IPS-NIHi11 (cell line): ENCODE measurements around the gene OR2T4.
A peak's percentile ranks its signal among the peaks of the same experiment; 100 is the strongest.

Source experiments
- DNase-seq: peaks from one replicate; pipeline ENCODE4 v3.0.0; 2012; ENCODE audit warnings: mixed read lengths, low spot score

The OR2T4 gene, protein sequence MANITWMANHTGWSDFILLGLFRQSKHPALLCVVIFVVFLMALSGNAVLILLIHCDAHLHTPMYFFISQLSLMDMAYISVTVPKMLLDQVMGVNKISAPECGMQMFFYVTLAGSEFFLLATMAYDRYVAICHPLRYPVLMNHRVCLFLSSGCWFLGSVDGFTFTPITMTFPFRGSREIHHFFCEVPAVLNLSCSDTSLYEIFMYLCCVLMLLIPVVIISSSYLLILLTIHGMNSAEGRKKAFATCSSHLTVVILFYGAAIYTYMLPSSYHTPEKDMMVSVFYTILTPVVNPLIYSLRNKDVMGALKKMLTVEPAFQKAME

DNA sequence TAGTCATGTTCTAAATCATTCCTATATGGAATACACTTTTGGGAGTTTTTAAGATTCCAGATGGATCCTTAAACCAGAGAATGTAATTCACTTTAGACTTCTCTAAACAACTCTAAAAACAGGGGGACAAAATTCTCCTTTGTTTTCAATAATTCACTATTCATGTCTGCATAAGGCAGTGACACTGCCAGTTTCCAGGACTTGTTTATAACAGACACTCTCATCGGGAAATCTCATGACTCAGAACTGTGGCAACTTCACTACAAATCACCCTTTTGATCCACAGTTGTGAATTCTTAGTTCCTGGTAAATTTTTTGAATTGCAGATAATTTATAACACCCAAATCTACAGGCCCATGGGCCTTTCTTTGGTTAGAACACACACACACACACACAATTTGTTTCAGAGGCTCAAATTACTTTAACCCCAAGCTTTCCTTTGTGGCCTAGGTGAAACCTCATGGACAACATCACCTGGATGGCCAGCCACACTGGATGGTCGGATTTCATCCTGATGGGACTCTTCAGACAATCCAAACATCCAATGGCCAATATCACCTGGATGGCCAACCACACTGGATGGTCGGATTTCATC lies at the start of gene OR2T4:
Gene OR2T4 (plus strand): TSS at position 545 of the 595 bp plus-strand sequence. CDS start 0 bp downstream, at position 545.
- no peak for DNase-seq

DNA sequence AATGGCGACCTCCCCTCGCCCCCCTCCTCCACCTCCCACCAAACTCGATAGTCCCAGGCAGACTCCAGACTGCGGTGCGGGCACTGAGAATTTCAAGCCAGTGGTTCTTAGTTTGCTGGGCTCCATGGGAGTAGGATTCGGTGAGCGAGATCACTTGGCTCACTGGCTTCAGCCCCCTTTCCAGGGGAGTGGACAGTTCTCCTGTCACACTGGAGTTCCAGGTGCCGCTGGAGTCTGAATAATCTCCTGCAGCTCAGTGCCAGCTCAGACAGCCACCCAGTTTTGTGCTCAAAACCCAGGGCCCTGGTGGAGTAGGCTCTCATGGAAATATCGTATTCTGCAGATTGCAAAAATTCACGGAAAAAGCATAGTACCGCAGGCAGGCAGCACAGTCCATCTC lies 44.7 kb upstream of the OR2T4 start:
- no peak for DNase-seq

DNA sequence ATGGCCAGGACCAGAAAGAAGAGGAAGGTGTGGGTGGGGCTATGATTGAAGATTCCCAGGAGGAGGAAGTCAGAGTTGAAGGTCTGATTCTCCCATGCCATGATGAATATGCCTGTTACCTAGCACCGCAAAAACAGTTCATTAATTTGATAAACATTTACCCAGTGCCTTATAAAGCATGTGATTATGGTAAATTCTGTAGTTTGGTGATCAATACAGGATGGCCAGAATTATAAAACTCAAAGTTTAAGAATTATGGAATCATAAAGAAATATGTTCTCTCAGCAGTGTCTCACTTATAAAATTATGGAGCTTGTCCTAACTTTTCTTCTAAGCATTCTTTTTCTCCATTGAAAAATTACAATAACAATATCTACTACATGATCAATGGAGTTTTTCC lies 37.0 kb upstream of the OR2T4 start, which contains the start of gene OR2M7:
Gene OR2M7 (minus strand): TSS at position 101 of the 400 bp plus-strand sequence. CDS start 0 bp downstream, at position 101.
- no peak for DNase-seq

DNA sequence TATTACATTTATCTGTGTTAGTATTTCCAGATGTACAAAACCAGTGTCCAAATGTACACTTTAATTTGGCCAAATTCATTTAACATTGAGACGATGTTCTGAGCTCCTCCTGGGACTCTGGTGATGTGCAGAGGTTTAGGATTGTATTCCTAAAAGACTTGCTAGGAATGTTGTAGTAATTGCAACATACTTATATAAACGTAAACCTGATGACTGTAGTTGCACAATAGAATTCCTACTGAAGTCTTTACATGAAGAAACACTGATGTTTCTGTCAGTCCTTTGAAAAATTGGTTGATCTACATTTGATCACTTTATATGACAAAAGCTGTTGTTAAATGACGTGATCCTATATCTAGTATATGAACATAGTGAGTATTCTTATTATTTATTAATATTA lies 18.0 kb upstream of the OR2T4 start:
- no peak for DNase-seq

DNA sequence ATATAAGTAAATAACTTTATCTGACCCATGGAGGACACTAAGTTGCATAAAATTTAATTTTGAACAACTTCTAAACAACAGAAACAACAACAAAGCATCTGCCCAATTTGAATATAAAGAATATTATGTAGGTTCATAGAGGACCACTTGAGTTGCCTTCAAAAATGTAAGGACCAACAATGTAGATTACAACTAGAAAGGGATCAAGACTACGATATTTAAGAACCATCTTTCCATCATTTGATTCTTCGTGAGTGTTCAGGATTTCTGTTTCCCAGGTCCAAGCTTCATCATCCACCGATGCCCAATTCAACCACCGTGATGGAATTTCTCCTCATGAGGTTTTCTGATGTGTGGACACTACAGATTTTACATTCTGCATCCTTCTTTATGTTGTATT lies 13.0 kb upstream of the OR2T4 start, which contains the start of gene OR14C36:
Gene OR14C36 (plus strand): TSS at position 301 of the 400 bp plus-strand sequence. CDS start 0 bp downstream, at position 301.
- no peak for DNase-seq

DNA sequence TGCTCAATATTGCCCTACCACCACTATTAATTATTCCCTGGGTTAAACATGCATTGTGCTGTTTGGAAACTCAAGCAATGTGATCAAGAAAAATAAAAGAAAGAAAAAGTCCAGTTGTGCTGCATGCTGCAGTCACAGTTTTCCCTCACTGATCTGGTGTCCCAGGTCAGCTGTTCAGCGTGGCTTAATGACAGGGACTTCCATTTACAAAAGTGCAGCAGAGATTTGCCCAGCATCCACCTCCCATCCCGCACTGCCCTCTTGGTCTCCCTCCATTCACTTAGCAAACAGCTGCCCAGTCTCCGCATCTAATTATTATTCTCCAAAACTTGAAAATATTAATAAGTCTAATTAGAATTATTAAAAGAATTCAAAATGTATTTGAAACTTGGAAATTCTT lies 2.0 kb upstream of the OR2T4 start:
- DNase-seq, result no peak

DNA sequence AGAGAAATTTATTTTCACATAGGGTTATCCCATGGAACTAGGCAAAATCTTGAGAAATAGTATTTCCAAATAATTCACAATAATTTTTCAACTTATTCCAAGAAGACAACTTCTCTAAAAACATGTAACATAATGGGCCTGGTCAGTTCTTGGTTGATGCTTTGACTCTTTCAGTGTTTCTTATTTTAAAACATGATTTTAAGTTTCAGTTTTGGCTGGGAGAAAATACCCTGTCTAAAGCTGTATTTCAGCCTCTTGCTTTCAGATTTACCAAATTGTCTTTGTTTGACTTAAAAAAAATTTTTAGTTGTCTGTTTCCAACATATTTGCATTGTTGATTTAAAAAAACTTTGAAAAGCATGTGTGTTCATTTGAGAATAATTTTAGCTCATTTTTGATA lies 5.1 kb downstream of the OR2T4 start:
- DNase-seq, result no peak

DNA sequence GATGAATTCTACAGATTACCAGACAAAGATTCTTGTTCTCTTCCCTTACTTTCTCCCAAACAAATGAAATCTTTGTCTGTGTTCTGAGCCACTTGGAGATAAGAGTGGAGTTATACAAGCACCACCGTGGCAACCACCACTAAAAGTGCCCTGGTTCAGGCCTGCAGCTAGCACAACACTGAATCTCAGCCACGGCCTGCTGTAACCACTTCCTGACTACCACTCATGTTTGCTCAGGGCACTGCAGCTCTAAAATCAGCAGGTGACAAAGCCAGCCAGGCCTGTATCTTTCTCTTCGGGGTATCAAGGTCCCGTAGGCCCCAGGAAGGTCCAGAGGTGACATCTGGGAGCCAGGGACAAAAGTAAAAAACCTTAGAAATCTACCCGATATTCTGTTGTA lies 10.9 kb downstream of the OR2T4 start:
- DNase-seq, result no peak

DNA sequence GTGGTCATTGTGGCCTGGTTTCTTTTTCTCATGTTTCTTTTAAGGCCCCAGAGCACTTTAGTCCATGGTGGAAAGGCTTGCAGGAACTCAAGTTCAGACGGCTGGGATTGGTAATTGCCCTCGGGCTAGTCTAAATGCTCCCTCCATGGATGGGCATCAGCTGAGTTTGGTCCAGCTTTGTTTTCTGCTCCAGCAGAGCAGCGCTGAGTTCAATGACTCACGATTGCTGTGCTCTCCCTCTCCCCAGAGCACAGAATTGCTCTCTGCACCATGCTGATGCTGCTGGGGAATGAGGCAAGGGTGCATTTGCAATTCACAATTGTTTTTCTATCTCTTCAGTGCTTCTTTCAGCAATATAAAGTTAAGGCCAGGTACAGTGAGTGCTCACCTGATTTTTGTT lies 12.3 kb downstream of the OR2T4 start:
- no peak for DNase-seq

DNA sequence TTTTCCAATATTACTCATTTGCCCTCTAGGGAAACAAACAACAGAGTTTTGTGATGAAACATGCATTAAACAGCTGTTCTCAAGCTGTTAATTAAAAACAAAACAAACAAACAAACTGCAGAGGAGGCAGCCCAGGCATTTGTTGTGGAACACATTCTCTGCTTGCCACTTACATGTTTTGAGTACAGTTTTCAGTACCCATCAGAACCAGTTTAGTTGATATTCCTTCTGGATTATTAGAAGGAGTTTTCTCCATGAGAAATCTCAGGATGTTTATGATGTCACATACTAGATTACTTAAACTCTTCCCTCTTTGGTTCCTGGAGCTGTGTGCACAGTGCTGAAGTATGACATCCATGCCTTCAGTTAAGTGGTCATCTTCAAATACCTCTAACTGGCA lies 14.0 kb downstream of the OR2T4 start, which contains the start of gene OR2T6:
Gene OR2T6 (plus strand): TSS at position 301 of the 400 bp plus-strand sequence. CDS start 11,863 bp downstream, outside the sequence.
- DNase-seq, result no peak

DNA sequence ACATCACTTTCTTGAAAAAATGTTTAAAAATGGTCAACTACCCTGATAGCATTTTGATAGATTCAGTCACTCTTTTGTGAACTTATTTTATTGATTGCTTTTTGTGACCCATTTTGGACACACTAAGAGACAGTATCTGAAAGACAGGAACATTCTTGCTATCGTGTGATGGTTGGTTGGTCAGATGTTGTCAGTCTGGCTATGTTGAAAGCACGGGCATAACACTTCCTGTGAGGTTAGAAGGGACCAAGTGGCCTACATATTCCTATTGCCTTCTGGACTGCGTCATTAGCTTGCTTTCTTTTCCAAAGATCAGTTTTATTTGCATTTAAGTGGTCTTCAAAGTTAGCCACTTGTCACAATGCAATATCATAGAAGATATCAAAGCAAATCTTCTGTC lies 15.5 kb downstream of the OR2T4 start:
- no peak for DNase-seq

DNA sequence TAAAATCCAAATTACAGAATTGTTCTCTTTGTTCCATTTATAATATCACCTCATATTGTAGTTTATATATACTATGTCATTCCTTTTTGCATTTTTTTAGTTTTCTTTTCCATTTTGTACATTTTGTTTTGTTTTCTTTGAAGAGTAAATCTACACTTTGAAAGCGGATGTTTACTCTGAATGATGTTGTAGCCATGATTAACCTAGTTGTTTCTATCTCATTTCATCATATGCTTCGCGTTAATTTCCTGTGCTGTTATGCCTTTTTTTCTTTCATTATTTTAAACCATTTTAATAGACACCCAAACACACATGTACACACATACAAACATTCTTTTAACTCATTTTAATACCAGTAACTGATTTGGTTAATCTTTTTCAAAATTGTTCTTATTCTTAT lies 19.4 kb downstream of the OR2T4 start:
- no peak for DNase-seq

DNA sequence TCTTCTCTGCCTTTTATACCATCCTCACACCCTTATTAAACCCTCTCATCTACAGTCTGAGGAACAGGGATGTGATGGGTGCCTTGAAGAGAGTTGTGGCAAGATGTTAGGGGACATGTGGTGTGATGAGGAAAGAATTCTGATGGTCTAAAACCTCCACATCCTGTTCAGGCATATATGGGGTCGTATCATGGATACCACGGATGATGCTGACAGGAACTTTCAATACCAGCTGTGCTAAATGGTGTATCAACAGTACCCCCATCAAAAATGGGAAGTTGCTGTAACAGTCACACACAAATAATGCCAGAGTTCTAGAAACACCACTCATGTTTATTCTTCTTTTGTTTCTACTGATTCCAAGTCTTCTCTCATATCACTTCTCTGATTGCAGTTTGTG lies 27.0 kb downstream of the OR2T4 start:
- DNase-seq, result no peak

DNA sequence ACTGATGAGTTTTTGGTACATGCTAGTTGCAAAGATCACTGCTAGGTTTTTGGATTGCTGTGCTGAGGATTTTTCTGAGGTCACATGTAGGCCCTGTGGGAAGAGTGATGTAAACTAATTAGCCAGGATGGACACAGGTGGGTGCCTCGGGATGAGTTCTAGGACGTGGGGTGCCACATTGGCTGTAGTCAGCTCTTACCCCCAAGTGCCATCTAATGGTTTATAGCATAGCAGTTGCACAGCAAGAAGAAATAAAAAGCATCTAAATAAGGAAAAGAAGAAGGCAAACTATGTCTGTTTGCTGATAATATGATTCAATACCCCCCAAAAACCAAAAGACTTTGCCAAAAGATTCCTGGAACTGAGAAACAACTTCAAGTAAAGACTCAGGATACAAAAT lies 31.6 kb downstream of the OR2T4 start:
- no peak for DNase-seq

DNA sequence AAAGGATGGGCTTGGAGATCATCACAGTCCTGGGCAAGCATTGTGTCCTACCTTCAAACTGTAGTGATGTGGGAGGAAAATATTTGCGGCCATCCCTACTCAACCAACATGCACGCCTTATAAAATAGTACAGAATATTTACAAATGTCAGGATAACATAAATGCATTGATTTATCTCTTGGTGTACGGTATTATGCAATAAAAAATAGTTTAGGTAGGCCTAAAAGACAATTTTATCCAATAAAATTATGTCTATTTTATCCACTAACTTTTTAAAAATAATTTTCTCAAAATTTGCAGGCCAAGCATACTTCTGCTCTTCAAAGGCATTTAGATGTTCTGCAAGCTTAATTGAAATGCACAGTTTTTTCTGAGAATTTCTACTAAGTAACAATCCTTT lies 41.3 kb downstream of the OR2T4 start, which contains the start of gene OR2T1:
Gene OR2T1 (plus strand): TSS at position 301 of the 400 bp plus-strand sequence. CDS start 3,100 bp downstream, outside the sequence.
- DNase-seq, result no peak

DNA sequence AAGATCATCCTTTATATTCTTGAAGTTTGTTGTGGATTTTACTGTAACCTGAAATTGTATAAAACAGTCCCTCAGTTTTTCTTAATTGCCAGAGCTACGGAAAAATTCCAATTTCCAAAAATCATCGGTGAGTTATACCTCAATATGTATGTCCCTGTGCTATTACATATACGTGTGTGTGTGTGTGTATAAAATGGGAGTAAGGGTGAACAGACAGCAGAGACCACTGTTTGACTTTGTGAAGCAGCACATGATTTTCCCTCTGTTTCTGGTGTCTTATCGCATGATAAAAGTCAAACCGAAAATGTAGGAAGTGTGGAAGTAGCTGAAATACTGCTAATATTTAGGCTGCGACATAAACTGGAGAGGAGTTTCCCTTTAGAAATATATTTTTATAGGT lies 42.6 kb downstream of the OR2T4 start:
- DNase-seq, result peak; percentile 9

DNA sequence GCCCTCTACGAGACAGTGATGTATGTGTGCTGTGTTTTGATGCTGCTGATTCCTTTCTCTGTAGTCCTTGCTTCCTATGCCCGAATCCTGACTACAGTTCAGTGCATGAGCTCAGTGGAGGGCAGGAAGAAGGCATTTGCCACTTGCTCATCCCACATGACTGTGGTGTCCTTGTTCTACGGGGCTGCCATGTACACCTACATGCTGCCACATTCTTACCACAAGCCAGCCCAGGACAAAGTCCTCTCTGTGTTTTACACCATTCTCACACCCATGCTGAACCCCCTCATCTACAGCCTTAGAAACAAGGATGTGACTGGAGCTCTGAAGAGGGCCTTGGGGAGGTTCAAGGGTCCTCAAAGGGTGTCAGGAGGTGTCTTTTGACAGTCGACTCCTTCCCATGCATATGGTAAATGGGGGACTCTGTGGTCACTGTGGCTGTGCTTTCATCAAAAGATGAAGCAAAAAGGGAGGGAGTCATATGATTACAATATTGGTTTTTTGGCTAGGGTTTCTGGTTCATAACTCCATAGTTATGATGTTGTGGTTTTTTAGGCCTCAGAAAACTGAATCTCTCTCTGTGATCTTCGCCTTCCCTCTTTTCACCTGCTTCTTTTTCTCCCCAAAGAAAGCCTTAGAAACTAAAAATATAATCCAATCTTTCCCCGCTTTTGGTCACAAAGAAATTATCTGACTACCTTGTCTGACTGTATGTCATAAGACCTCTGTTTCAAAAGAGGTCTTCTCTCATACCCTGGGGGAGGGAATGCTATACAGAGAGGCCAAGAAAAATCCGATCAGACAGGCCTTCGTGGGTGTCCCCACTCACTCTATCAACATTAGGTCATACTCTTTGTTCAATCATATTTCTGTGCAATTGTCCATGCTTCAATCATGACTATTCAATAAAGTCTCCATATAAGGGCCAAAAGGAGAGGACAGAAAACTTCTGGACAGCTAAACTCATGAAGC lies 45.5 kb downstream of the OR2T4 start:
- no peak for DNase-seq
